Measurements from ENCODE around the gene ZNF446.
A peak's percentile ranks its signal among the peaks of the same experiment; 100 is the strongest.
"Not testable (repeated sequence)": the region's sequence is repeated elsewhere in the genome, so short reads cannot be mapped to it uniquely, and the experiment has no call there.

Gene ZNF446

DNA sequence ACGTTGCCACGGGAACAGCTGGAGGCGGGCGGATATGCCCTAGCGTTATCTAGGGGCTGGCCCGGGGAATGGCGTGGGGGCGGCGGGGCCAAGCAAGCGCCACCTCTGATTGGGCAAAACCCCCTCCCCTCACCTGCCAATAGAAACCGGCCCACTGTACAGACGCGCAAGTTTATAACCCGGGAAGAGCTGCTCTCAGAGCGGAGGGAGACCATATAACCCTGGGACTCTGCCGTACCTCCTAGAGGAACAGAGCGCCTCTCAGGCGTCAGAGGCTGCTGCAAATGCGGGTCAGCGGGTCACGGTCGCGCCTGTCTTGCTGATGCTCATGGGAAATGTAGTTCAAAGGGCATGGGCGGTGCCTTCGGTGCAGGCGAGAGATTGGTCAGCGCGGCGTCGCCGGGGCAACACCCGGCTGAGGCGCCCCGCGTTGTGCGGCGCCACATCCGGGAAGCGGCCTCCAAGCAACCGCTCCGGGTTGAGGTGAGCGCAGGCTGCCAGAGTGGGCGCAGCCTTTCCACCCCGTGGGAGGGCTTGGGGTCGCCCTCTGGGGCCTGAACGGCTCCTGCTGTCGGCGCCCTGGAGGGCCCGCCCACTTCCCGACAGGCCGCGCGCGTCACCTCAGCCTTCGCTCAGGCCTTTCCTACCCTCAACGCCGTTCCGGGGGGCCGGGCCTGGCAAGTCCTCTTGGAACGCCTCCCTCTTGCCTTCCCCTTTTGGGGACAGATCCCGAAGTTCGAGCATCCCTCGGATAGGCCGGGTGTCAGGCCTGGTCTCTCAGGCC is at the start of gene ZNF446:
ZNF446 (plus strand) TSS at position 639 of the 784 bp plus-strand sequence. CDS start 867 bp downstream, outside the sequence.
- DNase-seq (ENCODE audit: low spot score) = peak; percentile 99

DNA sequence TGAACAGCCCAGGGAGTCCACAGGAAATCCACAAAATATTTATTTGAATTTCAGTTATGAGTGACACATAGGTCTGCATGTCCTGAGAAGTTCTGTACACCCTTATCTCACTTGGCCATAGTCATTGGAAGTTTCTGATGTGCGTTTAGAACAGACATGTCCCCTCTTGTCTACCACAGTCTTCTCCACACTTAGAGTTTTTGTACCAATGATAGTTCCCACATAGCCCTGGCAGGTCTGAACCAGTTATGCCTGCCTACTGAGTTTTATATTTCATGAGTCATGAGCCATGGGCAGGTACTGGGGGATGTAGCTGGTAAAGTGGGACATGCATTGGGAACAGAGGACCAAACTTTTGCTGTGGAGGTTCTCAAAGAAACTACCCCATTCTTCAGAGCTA is 47.5 kb upstream of the ZNF446 start:
- no peak for DNase-seq (ENCODE audit: low spot score)

DNA sequence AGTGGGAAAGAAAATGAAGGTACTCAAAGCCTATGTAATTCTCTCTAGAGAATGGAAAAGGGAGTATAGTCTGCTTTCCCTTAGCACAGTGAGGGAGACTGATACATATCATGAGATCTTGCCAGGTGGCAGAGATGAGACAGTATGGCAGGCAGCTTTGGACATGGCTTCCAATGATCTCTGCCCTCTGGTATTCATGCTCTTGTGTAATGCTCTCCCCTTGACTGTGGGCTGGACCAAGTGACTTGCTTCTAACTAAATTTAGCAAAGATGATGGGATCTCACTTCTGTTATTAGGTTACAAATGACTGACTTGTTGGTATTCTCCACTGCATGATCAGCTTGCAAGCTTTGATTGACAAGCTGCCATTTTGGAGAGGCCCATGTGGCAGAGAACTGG is 46.4 kb upstream of the ZNF446 start:
- DNase-seq (ENCODE audit: low spot score) = no peak

- no peak for DNase-seq (ENCODE audit: low spot score)
These were observed 41.9 kb upstream of the ZNF446 start for GRCh38 chr19:58434217-58434616.

DNA sequence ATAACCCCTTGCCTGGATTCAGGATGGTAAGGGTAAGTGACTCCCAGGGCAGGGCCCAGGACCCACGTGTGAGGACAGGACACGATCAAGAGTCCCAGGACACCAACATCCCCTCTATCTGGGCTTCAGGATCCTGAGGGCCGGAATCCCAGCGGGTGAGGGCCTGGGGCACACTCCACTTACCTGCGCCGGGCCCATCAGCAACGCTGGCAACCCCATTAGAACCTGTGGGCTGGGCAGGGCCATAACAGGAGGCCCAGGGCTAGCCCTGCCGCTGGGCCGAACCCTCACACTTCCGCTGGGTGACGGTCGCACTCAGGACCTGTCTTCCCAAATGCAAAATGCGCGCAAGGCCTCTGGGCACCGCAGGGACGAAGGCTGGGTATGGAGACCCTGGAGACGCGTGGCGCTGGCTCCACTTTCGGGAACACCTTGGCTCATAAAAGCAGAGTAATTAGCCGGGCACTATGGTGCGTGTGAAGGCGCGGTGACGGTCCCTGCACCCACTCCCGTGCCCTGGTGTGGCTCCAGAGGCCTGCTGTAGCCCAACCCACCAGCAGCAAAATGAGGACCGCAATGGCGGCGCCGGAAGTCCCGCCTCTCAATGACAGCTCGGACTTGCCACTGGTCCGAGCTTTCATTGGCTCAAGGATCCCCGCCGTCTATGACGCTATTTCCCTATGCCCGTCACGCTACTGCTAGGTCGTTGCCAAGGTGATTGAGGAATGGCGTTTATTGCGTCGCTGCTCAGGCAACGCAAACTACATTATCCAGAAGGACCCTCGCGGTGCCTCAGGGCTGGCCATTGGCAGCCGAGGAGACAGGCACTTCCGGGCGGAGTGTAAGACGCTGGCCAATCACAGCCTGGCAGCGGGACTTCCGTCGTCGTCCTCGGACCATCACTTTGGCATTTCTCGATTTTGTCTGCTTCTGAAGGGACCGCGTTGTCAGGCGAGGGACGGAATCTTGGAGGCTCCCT is 36.3 kb upstream of the ZNF446 start, which contains the start of gene ZNF132:
ZNF132 (minus strand) TSS at position 578 of the 979 bp plus-strand sequence; CDS start at position 246, 332 bp downstream.
- no peak for DNase-seq (ENCODE audit: low spot score)

GRCh38 chr19:58440556-58440955 is 35.6 kb upstream of the ZNF446 start:
- DNase-seq (ENCODE audit: low spot score) = no peak

DNA sequence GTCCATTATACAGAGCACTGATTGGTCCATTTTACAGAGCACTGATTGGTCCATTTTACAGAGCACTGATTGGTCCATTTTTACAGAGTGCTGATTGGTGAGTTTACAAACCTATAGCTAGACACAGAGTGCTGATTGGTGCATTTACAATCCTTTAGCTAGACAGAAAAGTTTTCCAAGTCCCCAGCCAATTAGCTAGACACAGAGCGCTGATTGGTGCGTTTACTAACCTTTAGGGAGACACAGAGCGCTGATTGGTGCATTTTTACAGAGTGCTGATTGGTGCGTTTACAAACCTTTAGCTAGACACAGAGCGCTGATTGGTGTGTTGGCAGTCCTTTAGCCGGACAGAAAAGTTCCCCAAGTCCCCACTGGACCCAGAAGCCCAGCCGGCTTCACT is 33.2 kb upstream of the ZNF446 start:
- not testable (repeated sequence) for DNase-seq (ENCODE audit: low spot score)

GRCh38 chr19:58448860-58449259 is 27.3 kb upstream of the ZNF446 start:
- DNase-seq (ENCODE audit: low spot score) = not testable (repeated sequence)

- not testable (repeated sequence) for DNase-seq (ENCODE audit: low spot score)
These were observed 26.2 kb upstream of the ZNF446 start for GRCh38 chr19:58449980-58450379.

- DNase-seq (ENCODE audit: low spot score) = no peak
These were observed 25.2 kb upstream of the ZNF446 start for GRCh38 chr19:58450856-58451357.

DNA sequence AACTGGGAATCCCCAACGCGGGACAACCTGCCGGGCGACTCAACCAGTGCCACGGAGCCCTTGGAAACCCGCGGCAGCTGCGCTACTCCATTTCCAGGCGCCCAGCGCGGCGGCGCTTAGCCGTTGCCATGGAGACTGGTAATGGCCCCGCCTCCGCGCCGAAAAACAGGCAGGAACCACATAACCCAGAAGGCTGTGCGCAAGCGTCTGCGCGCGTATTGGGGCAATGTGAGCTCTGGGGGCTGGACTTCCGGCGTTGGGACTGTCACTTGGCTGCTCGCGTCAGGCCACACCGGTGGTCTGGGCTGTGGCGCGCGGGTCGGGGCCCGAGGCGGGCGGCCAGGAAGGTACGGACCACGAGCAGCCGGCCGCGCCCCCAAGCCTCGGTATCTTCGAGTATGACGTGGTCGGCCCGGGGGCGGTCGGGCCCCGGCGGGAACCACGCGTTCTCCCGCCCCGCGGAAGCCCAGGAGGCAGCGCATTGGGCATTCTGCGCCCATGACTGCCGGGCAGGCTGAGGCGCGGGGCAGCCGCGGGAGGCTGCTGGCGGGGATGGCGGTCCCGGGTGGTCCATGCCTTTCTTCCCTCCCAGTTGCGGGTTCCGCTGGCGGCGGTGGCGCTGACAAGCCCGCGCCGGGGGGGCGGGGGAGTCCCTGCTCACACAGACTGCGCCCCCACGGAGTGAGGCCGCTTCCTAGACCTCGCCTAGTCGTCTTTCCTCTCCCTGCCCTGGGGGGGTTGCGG is 24.6 kb upstream of the ZNF446 start, which contains the start of gene ZNF324B:
ZNF324B (plus strand) TSS at position 265 of the 744 bp plus-strand sequence. CDS start 2,080 bp downstream, outside the sequence.
- peak; percentile 97 for DNase-seq (ENCODE audit: low spot score)

- DNase-seq (ENCODE audit: low spot score) = no peak
These were observed 22.4 kb upstream of the ZNF446 start for GRCh38 chr19:58453743-58454142.

GRCh38 chr19:58455306-58455705 is 20.8 kb upstream of the ZNF446 start:
- no peak for DNase-seq (ENCODE audit: low spot score)

GRCh38 chr19:58456111-58456510 is 20.0 kb upstream of the ZNF446 start:
- no peak for DNase-seq (ENCODE audit: low spot score)

- DNase-seq (ENCODE audit: low spot score) = no peak
These were observed 16.1 kb upstream of the ZNF446 start for GRCh38 chr19:58460039-58460438.

DNA sequence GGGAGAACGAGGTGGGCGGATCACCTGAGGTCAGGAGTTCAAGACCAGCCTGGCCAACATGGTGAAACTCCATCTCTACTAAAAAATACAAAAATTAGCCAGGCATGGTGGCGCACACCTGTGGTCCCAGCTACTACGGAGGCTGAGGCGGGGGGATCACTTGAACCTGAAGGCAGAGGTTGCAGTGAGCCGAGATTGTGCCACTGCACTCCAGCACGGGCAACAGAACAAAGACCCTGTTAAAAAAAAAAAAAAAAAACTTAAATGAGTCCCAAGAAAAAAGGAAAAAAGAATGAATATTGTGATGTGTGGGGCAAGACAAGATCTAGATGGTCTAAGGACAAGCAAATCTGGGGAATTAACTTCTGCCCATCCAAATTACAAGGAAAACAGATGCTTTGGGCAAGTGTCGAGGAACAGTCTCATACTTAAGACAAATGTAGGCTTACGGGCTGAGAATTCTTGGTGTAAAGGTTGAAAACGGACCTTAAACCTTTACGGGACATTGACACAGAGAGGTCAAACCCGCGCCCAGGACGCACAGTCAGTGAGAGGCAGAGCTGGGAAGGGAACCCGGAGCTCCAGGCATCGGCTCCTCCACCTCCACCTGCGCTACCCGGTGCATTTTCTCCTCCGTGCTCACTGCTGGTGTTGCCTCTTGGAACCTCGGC is 9.9 kb upstream of the ZNF446 start:
- no peak for DNase-seq (ENCODE audit: low spot score)

DNA sequence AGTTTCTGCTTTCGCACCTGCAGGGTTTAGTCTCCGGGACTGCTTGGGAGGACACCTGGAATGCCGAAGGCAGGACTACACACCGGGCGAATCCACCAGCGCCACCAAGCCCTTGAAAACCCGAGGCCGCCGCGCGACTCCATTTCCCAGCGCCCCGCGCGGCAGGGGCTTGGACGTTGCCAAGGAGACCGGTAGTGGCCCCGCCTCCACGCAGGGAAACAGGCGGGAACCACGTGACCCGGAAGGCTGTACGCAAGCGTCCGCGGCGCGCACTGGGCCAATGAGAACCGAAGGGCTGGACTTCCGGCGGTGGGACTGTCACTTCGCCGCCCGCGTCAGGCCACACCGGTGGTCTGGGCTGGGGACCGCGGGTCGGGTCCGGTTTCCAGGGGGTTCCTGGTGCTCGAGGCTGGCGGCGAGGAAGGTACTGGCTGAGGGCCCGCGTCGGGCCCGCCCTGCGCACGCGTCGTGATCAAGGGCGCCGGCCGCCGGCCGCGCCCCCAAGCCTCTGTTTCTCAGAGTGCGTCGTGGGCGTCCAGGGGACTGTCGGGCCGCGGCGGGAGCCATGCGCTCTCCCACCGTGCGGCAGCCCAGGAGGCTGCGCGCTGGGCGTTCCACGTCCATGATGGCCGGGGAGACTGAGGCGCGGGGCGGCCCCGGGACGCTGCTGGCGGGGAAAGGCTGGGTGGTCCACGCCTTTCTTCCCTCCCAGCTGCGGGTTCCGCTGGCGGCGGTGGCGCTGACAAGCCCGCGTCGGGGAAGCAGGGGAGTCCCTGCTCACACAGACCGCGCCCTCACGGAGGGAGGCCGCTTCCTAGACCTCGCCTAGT is 9.2 kb upstream of the ZNF446 start, which contains the start of gene ZNF324:
ZNF324 (plus strand) TSS at position 321 of the 830 bp plus-strand sequence. CDS start 2,106 bp downstream, outside the sequence.
- DNase-seq (ENCODE audit: low spot score) = peak; percentile 98

DNA sequence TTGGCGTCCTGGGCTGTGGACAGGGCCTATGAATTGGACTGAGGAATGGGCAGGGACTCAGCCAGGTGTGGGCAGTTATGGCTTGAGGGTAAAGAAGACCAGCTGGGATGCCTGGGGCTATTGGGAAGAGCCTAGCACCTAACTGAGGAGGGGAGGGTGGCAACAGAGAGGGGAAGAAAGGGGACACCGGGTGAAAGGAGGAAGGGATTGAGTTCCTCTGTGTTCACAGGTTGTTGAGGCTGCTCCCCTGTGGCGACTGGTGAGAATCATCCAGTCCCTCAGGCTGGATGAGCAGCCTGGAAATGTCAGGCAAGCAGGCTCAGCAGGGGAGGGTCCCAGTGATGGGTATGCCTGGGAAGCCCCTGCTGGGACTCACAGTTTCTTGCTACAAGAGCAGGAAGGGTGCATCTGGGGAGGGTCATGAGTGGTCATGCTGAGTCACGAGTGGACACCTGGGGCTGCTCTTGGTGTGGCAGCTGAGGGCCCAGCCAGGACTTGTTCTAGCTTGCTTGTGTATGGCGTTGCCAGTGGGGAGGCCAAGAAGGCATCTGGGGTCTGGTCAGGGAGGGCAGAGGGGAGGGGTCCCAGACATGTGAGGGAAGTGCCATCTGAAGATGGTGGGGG is 7.8 kb upstream of the ZNF446 start:
- no peak for DNase-seq (ENCODE audit: low spot score)

DNA sequence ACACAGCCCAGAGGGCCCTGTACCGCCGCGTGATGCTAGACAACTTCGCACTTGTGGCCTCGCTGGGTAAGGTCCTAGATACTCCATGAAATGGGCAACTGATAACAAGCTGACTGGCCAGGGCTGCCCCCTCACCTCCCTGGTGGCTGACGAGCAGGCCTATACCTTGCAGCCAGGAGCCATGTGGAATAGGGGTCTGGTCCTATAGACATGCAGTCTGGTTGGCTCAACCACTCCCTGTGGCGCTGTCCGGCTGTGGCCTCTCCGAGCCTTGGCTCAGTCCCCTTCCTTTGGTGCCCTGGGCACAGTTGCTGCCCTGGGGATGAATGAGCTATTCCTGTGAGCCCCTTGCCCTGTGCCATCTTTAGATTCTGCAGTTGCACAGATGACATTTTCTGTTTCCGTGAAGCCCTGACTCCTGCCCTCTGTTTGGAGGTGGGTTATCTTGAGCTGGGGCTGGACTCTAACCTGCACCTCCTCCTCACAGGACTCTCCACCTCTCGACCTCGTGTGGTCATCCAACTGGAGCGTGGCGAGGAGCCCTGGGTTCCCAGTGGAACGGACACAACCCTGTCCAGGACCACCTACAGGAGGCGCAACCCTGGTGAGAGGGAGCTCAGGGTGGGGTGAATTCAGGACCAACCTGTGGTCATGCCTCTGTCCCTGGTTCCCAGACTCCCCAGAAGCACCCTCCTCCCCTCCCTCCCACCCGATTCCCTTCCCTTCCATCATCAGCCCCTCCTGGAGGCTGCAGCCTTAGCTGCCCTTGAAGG is 6.7 kb upstream of the ZNF446 start:
- DNase-seq (ENCODE audit: low spot score) = no peak
